ACC112 (cell line): ENCODE data around the gene DGKE.

Experiments
- H2AFZ ChIP-seq: fragments of 200-600 bp; sonication (generic); one replicate; pipeline ENCODE4 v1.6.0; 2017; ENCODE audit warnings: antibody characterized with exemption, low read length; ENCODE audit not compliant: unreplicated experiment
- H3K27ac ChIP-seq: fragments of 200-600 bp; sonication (generic); 2 replicates; pipeline ENCODE4 v1.5.1; 2014; ENCODE audit warnings: low read depth, mild to moderate bottlenecking, antibody characterized with exemption, low read length, moderate library complexity
- H3K27me3 ChIP-seq: fragments of 200-600 bp; sonication (generic); 2 replicates; pipeline ENCODE4 v1.6.1; 2014; ENCODE audit warnings: mild to moderate bottlenecking, antibody characterized with exemption, low read length, moderate library complexity, mixed read lengths; ENCODE audit not compliant: insufficient read depth
- H3K36me3 ChIP-seq: fragments of 200-600 bp; sonication (generic); 2 replicates; pipeline ENCODE4 v1.6.1; 2016; ENCODE audit warnings: mild to moderate bottlenecking, antibody characterized with exemption, low read length, moderate library complexity, mixed read lengths; ENCODE audit not compliant: insufficient read depth
- H3K4me1 ChIP-seq: fragments of 200-600 bp; sonication (generic); one replicate; pipeline ENCODE4 v1.6.1; 2016; ENCODE audit warnings: low read length, mixed read lengths; ENCODE audit not compliant: insufficient read depth, unreplicated experiment, control insufficient read depth
- H3K4me3 ChIP-seq: fragments of 200-600 bp; sonication (generic); 2 replicates; pipeline ENCODE4 v1.5.1; 2014; ENCODE audit warnings: mild to moderate bottlenecking, low read depth, low read length
- H3K79me2 ChIP-seq: fragments of 200-600 bp; sonication (generic); one replicate; pipeline ENCODE4 v1.6.0; 2016; ENCODE audit warnings: low read length; ENCODE audit not compliant: control insufficient read depth, unreplicated experiment, insufficient read depth

DGKE gene

DNA sequence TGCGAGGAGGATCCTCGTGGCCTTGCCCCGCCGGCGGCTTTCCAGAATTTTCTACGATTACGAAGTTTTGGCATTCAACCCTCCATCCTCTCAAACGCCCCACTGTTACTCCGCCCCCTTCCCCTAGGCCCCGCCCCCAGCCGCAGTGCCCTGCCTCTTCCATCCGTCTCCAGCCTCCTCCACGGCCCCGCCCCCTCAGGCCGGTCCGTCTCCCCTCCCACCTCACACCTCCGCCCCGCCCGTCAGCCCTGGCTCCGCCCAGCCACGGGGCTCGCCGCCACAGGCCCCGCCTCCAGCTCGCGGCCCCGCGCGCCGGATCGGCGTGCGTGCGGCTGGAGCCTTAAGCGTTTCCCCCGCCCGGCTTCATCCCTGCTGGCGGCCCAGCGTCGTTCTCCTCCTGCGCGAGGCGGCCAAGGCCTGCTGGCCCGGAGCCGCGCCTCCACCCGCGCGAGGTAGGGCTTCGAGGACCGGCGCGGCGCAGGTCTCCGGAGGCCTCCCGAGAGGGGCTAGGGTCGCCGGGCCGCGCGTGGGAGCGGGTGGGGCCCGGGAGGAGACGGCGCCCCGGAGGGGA lies at the start of gene DGKE, which contains the start of gene C17orf67:
DGKE (plus strand) TSS at position 343 of the 571 bp plus-strand sequence. CDS start 645 bp downstream, outside the sequence.
C17orf67 (minus strand) TSS at position 112 of the 571 bp plus-strand sequence. CDS start 18,110 bp downstream, outside the sequence.
- Histone ChIP-seq H3K36me3 (no peaks in the 10 kb centered on the region), H3K4me3 (peak within 1 kb of the TSS; percentile 83), H3K4me1 (peaks cover 19% of the 10 kb centered on the region), H3K27ac (peak within 1 kb of the TSS; percentile 49; the same call in 1 of the 2 replicates), H2AFZ (peak within 1 kb of the TSS; percentile 98), H3K27me3 (no peaks in the 10 kb centered on the region), H3K79me2 (peaks cover 40% of the 10 kb centered on the region)

DNA sequence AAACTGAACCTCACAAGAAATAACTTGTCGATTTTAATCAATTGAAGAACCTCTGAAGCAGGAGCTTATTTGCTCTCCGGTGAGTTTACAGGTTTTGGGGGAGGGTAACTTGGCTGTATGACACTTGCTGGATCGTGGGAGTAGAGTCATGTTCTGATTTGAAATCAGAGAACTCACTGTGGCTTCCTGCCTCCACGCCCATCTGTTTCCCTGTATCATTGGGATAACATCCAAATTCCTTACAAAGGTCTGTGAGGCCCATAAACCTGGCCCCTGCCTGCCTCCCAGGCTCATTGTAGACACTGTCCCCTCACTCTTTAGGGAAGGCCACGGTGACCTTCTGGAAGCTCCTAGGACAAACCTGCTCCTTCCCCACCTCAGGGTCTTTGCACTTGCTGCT lies 48.5 kb upstream of the DGKE start:
- Histone ChIP-seq H3K27me3 (peaks cover 13% of the 10 kb centered on the region), H2AFZ (no peak overlapping the region), H3K27ac (no peak overlapping the region), H3K4me1 (peaks cover 13% of the 10 kb centered on the region), H3K4me3 (no peak overlapping the region), H3K79me2 (no peaks in the 10 kb centered on the region), H3K36me3 (no peaks in the 10 kb centered on the region)

DNA sequence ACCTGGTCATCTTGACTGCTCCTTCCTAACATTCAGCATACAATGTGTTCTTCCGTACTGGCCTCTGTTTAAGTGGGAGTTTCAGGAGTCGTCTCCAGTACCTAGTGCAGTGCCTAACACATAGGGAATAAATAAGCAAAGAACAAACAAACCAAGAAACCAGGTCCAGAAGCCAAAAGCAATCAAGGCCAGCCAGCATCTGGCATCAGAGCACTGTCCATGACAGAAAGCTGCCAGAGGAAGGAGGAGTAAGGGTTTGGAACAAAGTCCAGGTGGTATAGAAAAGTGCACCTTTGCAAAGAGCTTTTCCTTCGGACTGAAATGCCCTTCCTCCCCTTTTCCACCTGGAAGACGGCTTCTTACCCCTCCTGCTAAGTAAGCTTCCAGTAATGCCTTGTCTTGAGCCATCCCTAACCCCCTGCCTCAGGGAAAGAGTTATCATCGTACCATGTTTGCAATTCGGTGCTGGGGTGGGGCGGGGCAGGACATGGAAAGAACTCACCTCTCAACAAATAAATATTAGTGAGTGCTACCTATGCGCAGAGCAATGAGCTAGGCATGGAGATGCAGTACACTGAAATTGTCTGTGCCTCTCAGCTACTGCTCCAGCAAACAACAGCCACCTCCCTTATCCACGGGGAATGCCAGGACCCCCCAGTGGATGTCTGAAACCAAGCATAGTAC lies 47.8 kb upstream of the DGKE start:
- Histone ChIP-seq H3K36me3 (no peaks in the 10 kb centered on the region), H3K27ac (no peak overlapping the region), H3K79me2 (no peaks in the 10 kb centered on the region), H3K4me3 (no peak overlapping the region), H3K27me3 (peaks cover 7% of the 10 kb centered on the region), H3K4me1 (peaks cover 13% of the 10 kb centered on the region), H2AFZ (no peak overlapping the region)

DNA sequence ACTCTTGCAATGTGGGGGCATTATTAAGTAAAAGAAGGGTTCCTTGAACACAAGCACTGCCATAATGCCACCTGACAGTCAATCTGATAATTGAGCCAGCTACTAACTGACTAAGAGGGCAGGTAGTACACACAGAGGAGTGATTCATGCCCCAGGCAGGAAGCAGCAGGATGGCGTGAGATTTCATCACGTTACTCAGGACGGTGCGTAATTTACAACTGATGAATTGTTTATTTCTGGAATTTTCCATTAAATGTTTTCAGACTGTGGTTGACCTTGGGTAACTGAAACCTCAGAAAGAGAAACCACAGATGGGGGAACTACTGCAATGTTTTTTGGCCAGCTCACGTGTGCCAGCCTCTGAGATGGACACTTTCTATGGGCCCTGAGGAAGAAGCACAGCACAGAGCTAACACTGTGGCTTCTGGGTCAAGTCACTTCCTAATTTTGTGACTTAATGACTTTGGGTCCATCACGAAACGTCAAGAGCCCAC lies 46.9 kb upstream of the DGKE start:
- Histone ChIP-seq H3K4me3 (no peak overlapping the region), H3K4me1 (peaks cover 13% of the 10 kb centered on the region), H3K36me3 (no peaks in the 10 kb centered on the region), H2AFZ (no peak overlapping the region), H3K27me3 (peaks cover 4% of the 10 kb centered on the region; the same call in 1 of the 2 replicates), H3K79me2 (no peaks in the 10 kb centered on the region), H3K27ac (peak overlapping the region; percentile 29; the same call in 1 of the 2 replicates)

DNA sequence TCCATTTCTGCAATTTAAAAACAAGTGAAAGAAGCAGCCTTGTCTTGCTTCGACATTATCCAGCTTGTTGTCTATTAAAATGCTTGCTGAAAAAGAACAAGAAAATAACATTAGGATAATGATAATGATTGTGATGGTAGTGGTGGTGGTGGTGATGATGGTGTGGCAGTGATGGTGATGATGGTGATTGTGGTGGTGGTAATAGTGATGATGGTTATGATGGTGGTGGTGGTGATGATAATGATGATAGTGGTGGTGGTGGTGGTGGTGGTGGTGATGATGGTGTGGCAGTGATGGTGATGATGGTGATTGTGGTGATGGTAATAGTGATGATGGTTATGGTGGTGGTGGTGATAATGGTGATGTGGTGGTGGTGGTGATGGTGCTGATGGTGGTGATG lies 41.7 kb upstream of the DGKE start:
- no peaks in the 10 kb centered on the region for H3K36me3 ChIP-seq
- no peaks in the 10 kb centered on the region for H3K79me2 ChIP-seq
- H3K4me1 ChIP-seq, result peaks cover 6% of the 10 kb centered on the region
- H3K4me3 ChIP-seq, result no peak overlapping the region
- no peak overlapping the region for H3K27ac ChIP-seq
- no peak overlapping the region for H2AFZ ChIP-seq
- no peaks in the 10 kb centered on the region for H3K27me3 ChIP-seq

DNA sequence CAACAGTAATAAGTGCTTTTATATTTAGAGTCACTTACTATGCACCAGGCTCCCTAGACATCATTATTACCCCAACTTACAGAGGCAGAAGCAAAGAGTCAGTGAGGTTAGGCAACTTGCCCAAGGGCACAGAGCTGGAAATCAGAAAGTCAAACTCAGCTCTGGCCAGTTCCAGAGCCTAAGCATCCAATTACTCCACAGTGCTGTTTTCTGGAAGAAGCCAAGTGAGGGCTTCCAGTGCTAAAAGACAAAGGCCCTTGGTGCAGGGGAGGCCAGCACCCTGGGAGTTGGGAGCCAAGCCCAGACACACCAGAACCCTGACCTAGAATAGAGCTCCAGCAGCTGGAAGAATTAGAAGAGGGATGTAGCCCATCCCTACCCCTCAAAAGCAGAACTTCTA lies 40.4 kb upstream of the DGKE start:
- Histone ChIP-seq H2AFZ (no peak overlapping the region), H3K79me2 (no peaks in the 10 kb centered on the region), H3K27ac (no peak overlapping the region), H3K27me3 (no peaks in the 10 kb centered on the region), H3K36me3 (no peaks in the 10 kb centered on the region), H3K4me1 (no peaks in the 10 kb centered on the region), H3K4me3 (no peak overlapping the region)

DNA sequence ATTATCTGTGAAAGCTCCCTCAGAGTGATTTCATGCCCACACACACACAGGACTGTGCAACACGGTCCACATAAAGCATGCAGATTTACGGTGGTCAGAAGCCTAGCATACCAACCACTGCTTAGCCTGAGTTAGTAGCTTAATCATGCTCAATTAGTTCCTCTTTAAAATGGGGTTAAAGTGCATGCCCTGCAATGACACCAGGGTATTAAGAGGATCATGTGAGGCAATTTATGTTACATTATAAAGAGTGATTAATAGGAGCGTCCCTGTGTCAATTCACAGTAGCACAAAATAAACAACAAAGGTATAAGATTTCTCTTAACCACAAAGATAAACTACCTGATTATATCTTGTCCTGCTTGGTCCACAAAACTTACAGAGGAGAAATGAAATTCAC lies 40.0 kb upstream of the DGKE start:
- H3K4me1 ChIP-seq, result no peaks in the 10 kb centered on the region
- no peak overlapping the region for H3K27ac ChIP-seq
- H3K36me3 ChIP-seq, result no peaks in the 10 kb centered on the region
- no peaks in the 10 kb centered on the region for H3K79me2 ChIP-seq
- no peak overlapping the region for H2AFZ ChIP-seq
- H3K4me3 ChIP-seq, result no peak overlapping the region
- no peaks in the 10 kb centered on the region for H3K27me3 ChIP-seq

DNA sequence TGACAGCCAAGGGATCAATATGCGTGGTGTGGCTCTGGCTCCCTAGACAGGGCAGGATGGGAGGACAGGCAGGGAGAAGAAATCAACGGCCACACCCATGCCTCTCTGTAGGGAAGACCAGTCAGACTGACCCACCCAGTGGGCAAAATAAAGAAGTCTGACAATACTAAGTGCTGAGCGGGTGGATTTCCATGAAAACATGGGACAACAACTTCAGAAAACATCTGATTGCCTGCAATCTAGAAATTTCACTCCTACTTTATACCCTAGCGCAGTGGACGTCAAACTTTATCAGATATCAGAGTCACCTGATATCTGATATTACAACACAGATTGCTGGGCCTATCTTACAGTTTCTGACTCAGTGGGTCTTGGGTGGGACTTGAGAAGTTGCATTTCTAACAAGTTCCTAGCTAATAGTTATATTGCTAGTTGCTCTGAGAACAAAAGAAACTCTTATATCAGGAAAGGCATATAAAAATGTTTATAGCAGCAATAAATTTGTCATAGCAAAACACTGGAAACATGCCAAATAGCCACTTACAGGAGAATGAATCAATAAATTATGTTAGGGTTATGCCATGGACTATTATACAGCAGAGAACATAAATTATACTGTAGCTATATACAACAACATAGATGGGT lies 38.6 kb upstream of the DGKE start:
- Histone ChIP-seq H2AFZ (no peak overlapping the region), H3K4me1 (no peaks in the 10 kb centered on the region), H3K4me3 (no peak overlapping the region), H3K27me3 (no peaks in the 10 kb centered on the region), H3K27ac (no peak overlapping the region), H3K36me3 (no peaks in the 10 kb centered on the region), H3K79me2 (no peaks in the 10 kb centered on the region)

DNA sequence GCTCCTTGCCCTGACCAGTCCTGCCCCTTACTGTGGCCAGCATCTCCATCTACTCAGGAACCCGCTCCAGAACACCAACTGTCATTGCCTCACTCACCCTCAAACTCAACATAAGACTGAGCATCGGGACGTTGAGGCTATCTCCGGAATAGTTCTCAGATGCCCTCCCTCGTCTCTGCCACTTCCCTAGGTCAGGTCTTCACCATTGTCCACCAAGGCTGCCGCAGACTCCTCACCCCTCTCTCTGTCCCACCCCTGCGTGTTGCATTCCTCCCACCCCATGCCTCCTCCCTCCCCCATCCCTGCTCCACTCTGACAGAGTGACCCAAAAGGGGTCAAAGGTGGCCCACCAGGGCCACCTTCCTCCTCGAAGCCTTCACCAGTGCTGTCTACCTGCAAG lies 37.4 kb upstream of the DGKE start:
- Histone ChIP-seq H2AFZ (no peak overlapping the region), H3K4me3 (no peak overlapping the region)

DNA sequence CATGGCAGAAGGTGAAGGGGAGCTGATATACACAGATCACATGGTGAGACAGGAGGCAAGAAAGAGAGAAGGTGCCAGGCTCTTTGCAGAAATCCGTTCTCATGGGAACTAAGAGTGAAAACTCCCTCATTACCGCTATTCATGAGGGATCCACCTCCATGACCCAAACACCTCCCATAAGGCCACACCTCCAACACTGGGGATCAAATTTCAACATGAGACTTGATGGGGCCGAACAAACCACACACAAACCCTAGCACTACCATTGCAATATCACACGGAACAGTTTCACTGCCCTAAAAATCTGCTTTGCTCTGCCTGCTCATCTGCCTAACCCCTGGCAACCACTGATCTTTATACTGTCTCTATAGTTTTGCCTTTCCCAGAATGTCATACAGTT lies 35.0 kb upstream of the DGKE start:
- H3K4me3 ChIP-seq, result no peak overlapping the region
- H3K36me3 ChIP-seq, result no peaks in the 10 kb centered on the region
- H2AFZ ChIP-seq, result no peak overlapping the region
- no peaks in the 10 kb centered on the region for H3K27me3 ChIP-seq
- no peaks in the 10 kb centered on the region for H3K4me1 ChIP-seq
- H3K27ac ChIP-seq, result no peak overlapping the region
- H3K79me2 ChIP-seq, result no peaks in the 10 kb centered on the region

More for the DNA sequence above, 37.4 kb upstream of the DGKE start:
- H3K79me2 ChIP-seq, result no peaks in the 10 kb centered on the region
- H3K27me3 ChIP-seq, result no peaks in the 10 kb centered on the region
- no peak overlapping the region for H3K27ac ChIP-seq
- no peaks in the 10 kb centered on the region for H3K4me1 ChIP-seq
- H3K36me3 ChIP-seq, result no peaks in the 10 kb centered on the region
